NAMALWA (cell line): Measurements from ENCODE around the gene DNAJC10.

ENCODE experiments used
- DNase-seq: peaks from one replicate; pipeline ENCODE4 v3.0.0-alpha.2; 2015; ENCODE audit warnings: low spot score

The DNAJC10 gene

DNA sequence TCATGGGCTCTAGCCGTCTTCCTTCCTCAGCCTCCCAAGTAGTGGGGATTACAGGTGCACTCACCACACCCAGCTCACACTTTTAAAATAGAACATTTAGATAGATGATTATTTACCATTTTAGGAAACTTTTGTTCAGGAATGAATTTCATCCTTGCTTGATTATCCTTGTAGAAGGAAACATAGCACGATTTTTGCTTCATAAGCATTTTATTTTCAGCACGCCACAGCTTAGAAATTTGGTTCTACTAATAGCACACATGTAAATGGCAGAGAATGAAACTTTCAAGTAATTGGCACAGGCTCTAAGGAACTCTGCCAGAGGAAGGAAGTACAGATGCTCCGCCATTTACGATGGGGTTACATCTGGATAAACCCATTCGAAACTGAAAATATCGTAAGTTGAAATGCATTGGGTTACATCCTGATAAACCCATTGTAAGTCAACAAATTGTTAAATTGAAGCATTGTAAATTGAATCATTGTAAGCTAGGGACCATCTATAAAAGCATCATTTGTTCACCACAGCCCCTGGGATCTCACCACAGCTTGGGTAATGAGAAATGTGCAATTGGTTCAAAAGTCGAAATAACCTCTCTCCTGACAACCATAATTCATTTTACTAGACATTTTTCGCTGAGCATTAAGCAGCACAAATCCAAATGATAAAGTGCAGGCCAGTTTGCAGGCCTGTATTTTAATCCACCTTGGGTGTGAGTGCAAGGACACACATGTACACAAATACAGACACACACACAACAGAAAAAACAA lies 117.2 kb downstream of the DNAJC10 start:
- no peak for DNase-seq

DNA sequence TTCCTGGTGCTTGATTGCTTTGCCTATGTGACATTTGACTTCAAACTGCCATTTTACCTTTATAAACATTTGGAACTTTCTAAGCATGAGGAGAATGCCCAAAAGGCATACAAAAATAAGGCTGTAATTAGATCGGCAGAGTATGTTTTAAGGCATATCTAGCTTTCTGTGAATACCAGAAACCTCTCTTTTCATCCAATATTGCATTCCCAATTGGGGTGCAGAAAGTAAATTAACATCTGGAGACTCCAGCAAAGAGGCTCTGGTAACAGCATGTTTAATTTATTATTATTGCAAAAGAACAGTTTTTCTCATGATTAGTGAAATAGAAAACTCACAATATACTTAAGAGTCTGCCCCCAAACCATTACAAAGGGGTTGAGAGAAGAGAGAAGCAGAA lies 118.2 kb downstream of the DNAJC10 start:
- no peak for DNase-seq

DNA sequence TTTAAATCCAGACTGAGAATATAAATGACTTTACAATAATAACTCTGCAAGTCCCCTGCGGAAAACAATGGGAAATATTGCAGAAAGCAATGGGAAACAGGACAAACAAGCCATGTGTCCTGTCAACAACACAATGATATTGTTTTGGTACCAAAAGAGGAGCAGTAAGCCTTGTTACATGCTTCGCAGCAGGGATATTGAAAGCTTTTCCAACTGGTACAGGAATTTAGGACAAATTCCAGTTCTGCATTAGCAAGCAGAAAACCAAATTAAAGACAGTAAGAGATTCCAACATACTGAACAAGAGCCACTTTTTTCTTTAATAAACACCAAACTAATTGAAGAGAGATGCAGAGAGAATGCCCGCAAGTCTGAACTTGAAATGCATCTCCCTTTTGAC lies 120.4 kb downstream of the DNAJC10 start:
- no peak for DNase-seq
